ENCODE measurements around the gene SGK1. TPM values are rescaled to one million over a fixed set of nuclear protein-coding genes. Genes with fewer than 3 reads are reported as not detected.

Gene SGK1
- polyA plus RNA-seq, 1 donor (not counting 4 experiments of a cell fraction or from before 2014, with no cell fraction given) = 156 TPM

- Histone ChIP-seq H3K4me3 (ENCODE audit: control insufficient read depth in 2 of 3, extremely low read depth in 1 of 3, insufficient read depth in 2 of 3, low read depth in 1 of 3, low read length in 3 of 3) (no peak overlapping the region), H3K27me3 (ENCODE audit: control insufficient read depth, extremely low read depth, insufficient read depth, low read length) (no peaks in the 10 kb centered on the region), H3K27ac (ENCODE audit: control insufficient read depth, insufficient read depth, low read length) (no peak overlapping the region), H3K9me1 (ENCODE audit: control insufficient read depth, extremely low read depth, insufficient read depth, low read length) (no peaks in the 10 kb centered on the region), H2AFZ (ENCODE audit: control insufficient read depth, low read length) (no peak overlapping the region), H3K9ac (ENCODE audit: control insufficient read depth, extremely low read depth, insufficient read depth, low read length) (no peak overlapping the region), H3K9me3 (ENCODE audit: control insufficient read depth, low read depth, low read length) (no peaks in the 10 kb centered on the region), H3K79me2 (ENCODE audit: control insufficient read depth, insufficient read depth, low read length) (no peaks in the 10 kb centered on the region), H4K20me1 (ENCODE audit: control insufficient read depth, extremely low read depth, insufficient read depth, low read length) (no peaks in the 10 kb centered on the region), H3K36me3 (ENCODE audit: control insufficient read depth in 2 of 2, extremely low read depth in 1 of 2, insufficient read depth in 2 of 2, low read length in 2 of 2) (no peaks in the 10 kb centered on the region), H3K4me2 (ENCODE audit: control insufficient read depth, extremely low read depth, insufficient read depth, low read depth, low read length) (no peak overlapping the region), H3K4me1 (ENCODE audit: control insufficient read depth, extremely low read depth, insufficient read depth, low read length) (no peaks in the 10 kb centered on the region)
- dilution Hi-C loops (cut with MboI; ENCODE audit: extremely low pct_ligation_motif_present, low sequenced_read_pairs) = no loop called here
- TF ChIP-seq, protein P1, sequence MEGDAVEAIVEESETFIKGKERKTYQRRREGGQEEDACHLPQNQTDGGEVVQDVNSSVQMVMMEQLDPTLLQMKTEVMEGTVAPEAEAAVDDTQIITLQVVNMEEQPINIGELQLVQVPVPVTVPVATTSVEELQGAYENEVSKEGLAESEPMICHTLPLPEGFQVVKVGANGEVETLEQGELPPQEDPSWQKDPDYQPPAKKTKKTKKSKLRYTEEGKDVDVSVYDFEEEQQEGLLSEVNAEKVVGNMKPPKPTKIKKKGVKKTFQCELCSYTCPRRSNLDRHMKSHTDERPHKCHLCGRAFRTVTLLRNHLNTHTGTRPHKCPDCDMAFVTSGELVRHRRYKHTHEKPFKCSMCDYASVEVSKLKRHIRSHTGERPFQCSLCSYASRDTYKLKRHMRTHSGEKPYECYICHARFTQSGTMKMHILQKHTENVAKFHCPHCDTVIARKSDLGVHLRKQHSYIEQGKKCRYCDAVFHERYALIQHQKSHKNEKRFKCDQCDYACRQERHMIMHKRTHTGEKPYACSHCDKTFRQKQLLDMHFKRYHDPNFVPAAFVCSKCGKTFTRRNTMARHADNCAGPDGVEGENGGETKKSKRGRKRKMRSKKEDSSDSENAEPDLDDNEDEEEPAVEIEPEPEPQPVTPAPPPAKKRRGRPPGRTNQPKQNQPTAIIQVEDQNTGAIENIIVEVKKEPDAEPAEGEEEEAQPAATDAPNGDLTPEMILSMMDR (optimal IDR thresholded peaks at IDR 0.05 in 1 of 3, IDR thresholded peaks at IDR 0.05 in 1 of 3, conservative IDR thresholded peaks at IDR 0.05 in 1 of 3; ENCODE audit: extremely low read depth in 1 of 3, insufficient read depth in 2 of 3, low read length in 3 of 3) = no peak
- no peak for TF ChIP-seq EZH2 (IDR thresholded peaks at IDR 0.05; ENCODE audit: low read length)
- DNase-seq (ENCODE audit: low read depth, low spot score) = no peak
- FAIRE-seq = no peak
These were observed 45.5 kb downstream of the SGK1 start for GRCh38 chr6:134272374-134272773.

DNA sequence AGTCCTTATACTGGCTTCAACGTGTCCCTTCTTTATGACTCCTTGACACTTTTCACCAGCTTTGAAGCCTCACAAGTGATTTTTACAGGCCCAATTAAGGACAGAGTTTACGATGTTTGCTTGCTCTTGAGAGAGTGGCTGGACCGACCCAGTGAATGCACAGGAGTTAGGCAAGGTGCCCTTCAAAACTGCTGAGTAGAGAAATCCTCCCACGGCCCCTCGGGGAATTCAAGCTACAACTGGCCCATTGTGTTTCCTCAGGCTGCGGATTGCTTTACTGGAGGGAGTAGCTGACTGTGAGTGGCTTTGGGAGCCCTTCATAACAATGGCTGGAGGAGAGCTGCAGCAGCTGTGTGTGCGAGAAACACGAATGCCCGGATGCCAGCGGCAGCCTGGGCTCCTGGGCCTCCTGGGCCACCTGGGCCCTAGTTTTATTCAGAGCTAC, 50.0 kb downstream of the SGK1 start:
- H3K9me3 ChIP-seq (ENCODE audit: control insufficient read depth, low read depth, low read length) = no peaks in the 10 kb centered on the region
- H3K36me3 ChIP-seq (ENCODE audit: control insufficient read depth in 2 of 2, extremely low read depth in 1 of 2, insufficient read depth in 2 of 2, low read length in 2 of 2) = no peaks in the 10 kb centered on the region
- H3K4me3 ChIP-seq (ENCODE audit: control insufficient read depth in 2 of 3, extremely low read depth in 1 of 3, insufficient read depth in 2 of 3, low read depth in 1 of 3, low read length in 3 of 3) = no peak overlapping the region
- H3K4me1 ChIP-seq (ENCODE audit: control insufficient read depth, extremely low read depth, insufficient read depth, low read length) = no peaks in the 10 kb centered on the region
- no peak overlapping the region for H2AFZ ChIP-seq (ENCODE audit: control insufficient read depth, low read length)
- dilution Hi-C loops (cut with MboI; ENCODE audit: extremely low pct_ligation_motif_present, low sequenced_read_pairs) = no loop called here
- no peak for FAIRE-seq
- H3K79me2 ChIP-seq (ENCODE audit: control insufficient read depth, insufficient read depth, low read length) = no peaks in the 10 kb centered on the region
- H3K9me1 ChIP-seq (ENCODE audit: control insufficient read depth, extremely low read depth, insufficient read depth, low read length) = no peaks in the 10 kb centered on the region
- no peak overlapping the region for H3K27ac ChIP-seq (ENCODE audit: control insufficient read depth, insufficient read depth, low read length)
- H3K9ac ChIP-seq (ENCODE audit: control insufficient read depth, extremely low read depth, insufficient read depth, low read length) = no peak overlapping the region
- no peaks in the 10 kb centered on the region for H3K27me3 ChIP-seq (ENCODE audit: control insufficient read depth, extremely low read depth, insufficient read depth, low read length)
- H4K20me1 ChIP-seq (ENCODE audit: control insufficient read depth, extremely low read depth, insufficient read depth, low read length) = no peaks in the 10 kb centered on the region
- no peak for DNase-seq (ENCODE audit: low read depth, low spot score)
- no peak overlapping the region for H3K4me2 ChIP-seq (ENCODE audit: control insufficient read depth, extremely low read depth, insufficient read depth, low read depth, low read length)
- no peak for TF ChIP-seq EZH2 (IDR thresholded peaks at IDR 0.05; ENCODE audit: low read length)
- TF ChIP-seq, protein P1 (optimal IDR thresholded peaks at IDR 0.05 in 1 of 3, IDR thresholded peaks at IDR 0.05 in 1 of 3, conservative IDR thresholded peaks at IDR 0.05 in 1 of 3; ENCODE audit: extremely low read depth in 1 of 3, insufficient read depth in 2 of 3, low read length in 3 of 3) = no peak

Measured in keratinocyte (primary cell).